ENCODE results near the gene PLEKHG4. TPM values are rescaled to one million over a fixed set of nuclear protein-coding genes. Genes with fewer than 3 reads are reported as not detected.

The PLEKHG4 gene
- total RNA-seq, 2 experiments from 2014 or later, result 13.1 to 14.0 TPM

- peaks cover 61% of the 10 kb centered on the region for H3K4me1 ChIP-seq (ENCODE audit: insufficient read depth, low read length)
- ChIA-PET POLR2A (interaction anchor here (0.9 to 6.2 kb wide), 6 partner anchors 12 to 235 kb away, joined by 3 to 81 read pairs (median 4); partner anchors contain the start of gene TMEM208), CTCF (interaction anchor here (1.5 to 5.3 kb wide), 2 partner anchors 21 to 93 kb away, joined by 5 to 31 read pairs; partner anchors contain the start of gene TMEM208)
- Mint-ChIP-seq H3K4me1 (ENCODE audit: low read depth) (peaks cover 42% of the 10 kb centered on the region), H3K4me3 (peak within 1 kb of the TSS; percentile 97), H3K9me3 (no peaks in the 10 kb centered on the region), H3K36me3 (ENCODE audit: low read depth) (no peaks in the 10 kb centered on the region), H3K27me3 (peaks cover 13% of the 10 kb centered on the region), H3K27ac (peak within 1 kb of the TSS; percentile 68)
- intact Hi-C loops (cut with DNase I, micrococcal nuclease), result loop anchor here (5.0 to 10.0 kb wide), 3 partner anchors 141 to 836 kb away; partner anchors contain the start of genes NFATC3 (in 1 of the 2), PHAF1 (in 1 of the 2), RANBP10 (in 1 of the 2) and TSNAXIP1 (in 1 of the 2)
- H3K9me3 ChIP-seq (ENCODE audit: control insufficient read depth in 1 of 2, insufficient read depth in 1 of 2, low read length in 2 of 2), result no peaks in the 10 kb centered on the region
- peak; percentile 14 for TF ChIP-seq CTCF (IDR thresholded peaks at IDR 0.05)
- no peaks in the 10 kb centered on the region for H3K36me3 ChIP-seq (ENCODE audit: insufficient read depth, low read length)
- no peak within 1 kb of the TSS for H3K27ac ChIP-seq (ENCODE audit: low read depth in 1 of 2, low read length in 2 of 2)
- peaks cover 0 to 6% of the 10 kb centered on the region in 2 experiments for H3K27me3 ChIP-seq (ENCODE audit: control insufficient read depth in 1 of 2, insufficient read depth in 2 of 2, low read length in 2 of 2)
- ATAC-seq (ENCODE audit: poor library complexity), result no peak
- peak in 5 of 14 experiments; percentile 16 to 63 (median 35) for DNase-seq
- peak within 1 kb of the TSS; percentile 87 for H3K4me3 ChIP-seq (ENCODE audit: low read length)
Observed at GRCh38 chr16:67248401-67249177, 30.7 kb upstream of the PLEKHG4 start, which contains the start of gene SLC9A5. Gene SLC9A5 (plus strand): TSS chr16:67248979. CDS start chr16:67249015, 36 bp downstream.

- Mint-ChIP-seq H3K9me3 (no peaks in the 10 kb centered on the region), H3K36me3 (ENCODE audit: low read depth) (no peaks in the 10 kb centered on the region), H3K27ac (no peak overlapping the region), H3K4me3 (peak overlapping the region; percentile 88), H3K4me1 (ENCODE audit: low read depth) (peaks cover 37% of the 10 kb centered on the region), H3K27me3 (peaks cover 13% of the 10 kb centered on the region)
- ChIA-PET POLR2A (interaction anchor here (0.7 to 6.2 kb wide), 4 partner anchors 11 to 26 kb away, joined by 3 to 81 read pairs (median 3); partner anchors contain the start of gene TMEM208), CTCF (no interaction called here)
- Histone ChIP-seq H3K9me3 (ENCODE audit: control insufficient read depth in 1 of 2, insufficient read depth in 1 of 2, low read length in 2 of 2) (no peaks in the 10 kb centered on the region), H3K27me3 (ENCODE audit: control insufficient read depth in 1 of 2, insufficient read depth in 2 of 2, low read length in 2 of 2) (peaks cover 0 to 6% of the 10 kb centered on the region in 2 experiments), H3K36me3 (ENCODE audit: insufficient read depth, low read length) (no peaks in the 10 kb centered on the region), H3K27ac (ENCODE audit: low read depth in 1 of 2, low read length in 2 of 2) (no peak overlapping the region), H3K4me1 (ENCODE audit: insufficient read depth, low read length) (peaks cover 53% of the 10 kb centered on the region), H3K4me3 (ENCODE audit: low read length) (peak overlapping the region; percentile 87)
- intact Hi-C loops (cut with DNase I, micrococcal nuclease), result loop anchor here (5.0 to 10.0 kb wide), 3 partner anchors 142 to 835 kb away; partner anchors contain the start of genes NFATC3 (in 1 of the 2), PHAF1 (in 1 of the 2), RANBP10 (in 1 of the 2) and TSNAXIP1 (in 1 of the 2)
- no peak for TF ChIP-seq CTCF (IDR thresholded peaks at IDR 0.05)
- ATAC-seq (ENCODE audit: poor library complexity), result no peak
- DNase-seq, result peak in 1 of 14 experiments; percentile 23
Observed at GRCh38 chr16:67249178-67250044, 29.9 kb upstream of the PLEKHG4 start.

GRCh38 chr16:67250045-67250327, 29.3 kb upstream of the PLEKHG4 start:
- peaks cover 13% of the 10 kb centered on the region for H3K27me3 Mint-ChIP-seq
- ATAC-seq (ENCODE audit: poor library complexity), result no peak
- peaks cover 31% of the 10 kb centered on the region for H3K4me1 Mint-ChIP-seq (ENCODE audit: low read depth)
- H3K36me3 ChIP-seq (ENCODE audit: insufficient read depth, low read length), result no peaks in the 10 kb centered on the region
- POLR2A ChIA-PET, result interaction anchor here (6.2 kb wide), 1 partner anchor 22 kb away, joined by 81 read pairs; the partner anchor contains the start of gene TMEM208
- no peak overlapping the region for H3K27ac Mint-ChIP-seq
- peaks cover 47% of the 10 kb centered on the region for H3K4me1 ChIP-seq (ENCODE audit: insufficient read depth, low read length)
- no peak overlapping the region for H3K27ac ChIP-seq (ENCODE audit: low read depth in 1 of 2, low read length in 2 of 2)
- peak in 1 of 14 experiments; percentile 5 for DNase-seq
- no peak overlapping the region for H3K4me3 ChIP-seq (ENCODE audit: low read length)
- no peaks in the 10 kb centered on the region for H3K9me3 Mint-ChIP-seq
- peaks cover 0 to 6% of the 10 kb centered on the region in 2 experiments for H3K27me3 ChIP-seq (ENCODE audit: control insufficient read depth in 1 of 2, insufficient read depth in 2 of 2, low read length in 2 of 2)
- no peak for TF ChIP-seq CTCF (IDR thresholded peaks at IDR 0.05)
- H3K36me3 Mint-ChIP-seq (ENCODE audit: low read depth), result no peaks in the 10 kb centered on the region
- H3K4me3 Mint-ChIP-seq, result peak overlapping the region; percentile 88
- intact Hi-C loops (cut with DNase I, micrococcal nuclease), result no loop called here
- CTCF ChIA-PET, result no interaction called here
- no peaks in the 10 kb centered on the region for H3K9me3 ChIP-seq (ENCODE audit: control insufficient read depth in 1 of 2, insufficient read depth in 1 of 2, low read length in 2 of 2)
